CD4-positive, alpha-beta T cell (primary cell): ENCODE data around the gene RAPGEF5. TPM values are rescaled to one million over a fixed set of nuclear protein-coding genes. Genes with fewer than 3 reads are reported as not detected.

Experiments used
- ATAC-seq: fragments of 200-7000 bp; cut with Tn5 transposase; one replicate; pipeline ENCODE4 v1.10.0; 2022; ENCODE audit warnings: mild to moderate bottlenecking; ENCODE audit not compliant: poor library complexity
- CTCF ChIA-PET: fragments of 350-600 bp; sonication (Branson Sonifier 250); formaldehyde crosslinking; loops from one replicate; lab custom pipeline; 2021; ENCODE audit warnings: antibody characterized with exemption, inconsistent platforms; lab: Charles Lee
- POLR2A ChIA-PET: fragments of 350-600 bp; sonication (Branson Sonifier 250); formaldehyde crosslinking; loops from one replicate; lab custom pipeline; 2021; ENCODE audit warnings: antibody characterized with exemption, inconsistent platforms; lab: Charles Lee
- DNase-seq, 14 experiments: peaks; one replicate each; pipeline ENCODE4 v3.0.0-alpha.2; 2013 to 2020; ENCODE audit warnings: mixed read lengths in 2 of 14
- H3K27ac ChIP-seq, 2 donors: one replicate each; pipeline versions ENCODE4 v1.5.1 to v1.7.0; 2013; ENCODE audit warnings: low read length in 2 of 2, low read depth in 1 of 2, mild to moderate bottlenecking in 1 of 2
- H3K27me3 ChIP-seq, 2 experiments: 1 replicate in 1 of 2; 2 replicates in 1 of 2; pipeline versions ENCODE4 v1.6.1 to v1.7.0; 2013; ENCODE audit warnings: low read length in 2 of 2, control low read depth in 1 of 2, mild to moderate bottlenecking in 1 of 2, moderate library complexity in 1 of 2; ENCODE audit not compliant: insufficient read depth in 2 of 2, control insufficient read depth in 1 of 2
- H3K36me3 ChIP-seq: one replicate; pipeline ENCODE4 v1.6.1; 2013; ENCODE audit warnings: low read length, control low read depth; ENCODE audit not compliant: insufficient read depth
- H3K4me1 ChIP-seq: one replicate; pipeline ENCODE4 v1.6.1; 2013; ENCODE audit warnings: low read length, control low read depth; ENCODE audit not compliant: insufficient read depth
- H3K4me3 ChIP-seq: one replicate; pipeline ENCODE4 v1.5.1; 2013; ENCODE audit warnings: mild to moderate bottlenecking, low read length, moderate library complexity
- H3K9me3 ChIP-seq, 2 experiments: 1 replicate in 1 of 2; 2 replicates in 1 of 2; pipeline versions ENCODE4 v1.6.1 to v1.7.0; 2013; ENCODE audit warnings: low read length in 2 of 2, mild to moderate bottlenecking in 2 of 2, control low read depth in 1 of 2, moderate library complexity in 1 of 2; ENCODE audit not compliant: control insufficient read depth in 1 of 2, insufficient read depth in 1 of 2
- H3K27ac Mint-ChIP-seq: one replicate; pipeline ENCODE4 v1.8.0; 2020; ENCODE audit warnings: mixed read lengths
- H3K27me3 Mint-ChIP-seq: one replicate; pipeline ENCODE4 v1.8.0; 2021; ENCODE audit warnings: mixed read lengths
- H3K36me3 Mint-ChIP-seq: one replicate; pipeline ENCODE4 v1.8.0; 2021; ENCODE audit warnings: low read depth, mixed read lengths
- H3K4me1 Mint-ChIP-seq: one replicate; pipeline ENCODE4 v1.8.0; 2021; ENCODE audit warnings: low read depth, mixed read lengths
- H3K4me3 Mint-ChIP-seq: one replicate; pipeline ENCODE4 v1.8.0; 2020; ENCODE audit warnings: mild to moderate bottlenecking, mixed read lengths
- H3K9me3 Mint-ChIP-seq: one replicate; pipeline ENCODE4 v1.8.0; 2020; ENCODE audit warnings: mixed read lengths
- intact Hi-C, 2 experiments: fragments of 100-400 bp; cut with DNase I in 1 of 2; cut with micrococcal nuclease in 1 of 2; formaldehyde crosslinking; loops; one replicate each; pipeline versions ENCODE4 v1.15.1 to v1.9.0; 2023 to 2025; cut with DNase I, micrococcal nuclease
- total RNA-seq, 174 experiments: library from RNA in 2 of 174; stranded (reverse) in 2 of 174; gene quantifications; one replicate each; pipeline ENCODE4 v1.2.3 and lab custom pipeline; 2021 to 2026
- TF ChIP-seq, protein P1 (sequence below): fragments of 200-600 bp; IDR thresholded peaks from one replicate; pipeline ENCODE4 v1.8.0; 2022; ENCODE audit warnings: antibody characterized with exemption, mild to moderate bottlenecking

Gene RAPGEF5
- total RNA-seq, 2 experiments from 2014 or later, result 0.17 TPM; not detected in 1

DNA sequence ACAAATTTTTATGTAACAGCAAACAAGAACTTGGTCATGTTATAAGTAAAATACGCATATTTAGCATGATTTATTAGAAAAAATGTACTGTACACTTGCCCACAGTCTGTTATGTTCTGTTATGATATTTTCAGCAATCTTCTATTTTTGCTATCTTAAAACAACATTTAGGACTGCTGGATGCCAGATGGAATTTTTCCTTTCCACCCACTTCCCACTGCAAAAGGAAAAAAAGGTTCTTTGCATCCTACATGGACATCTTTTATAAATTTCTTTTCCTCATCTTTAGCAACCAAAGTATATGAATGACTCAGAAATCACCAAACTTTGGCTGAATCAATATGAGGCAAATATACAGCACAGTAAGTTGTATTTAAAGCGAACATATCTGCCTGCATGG lies 146.0 kb downstream of the RAPGEF5 start:
- H3K9me3 Mint-ChIP-seq, result no peaks in the 10 kb centered on the region
- Histone ChIP-seq H3K9me3 (no peaks in the 10 kb centered on the region), H3K4me1 (no peaks in the 10 kb centered on the region), H3K27ac (no peak overlapping the region), H3K36me3 (no peaks in the 10 kb centered on the region), H3K4me3 (no peak overlapping the region), H3K27me3 (peaks cover 0 to 5% of the 10 kb centered on the region in 2 experiments)
- no peak overlapping the region for H3K4me3 Mint-ChIP-seq
- H3K4me1 Mint-ChIP-seq, result no peaks in the 10 kb centered on the region
- intact Hi-C loops, result no loop called here
- TF ChIP-seq, protein P1, sequence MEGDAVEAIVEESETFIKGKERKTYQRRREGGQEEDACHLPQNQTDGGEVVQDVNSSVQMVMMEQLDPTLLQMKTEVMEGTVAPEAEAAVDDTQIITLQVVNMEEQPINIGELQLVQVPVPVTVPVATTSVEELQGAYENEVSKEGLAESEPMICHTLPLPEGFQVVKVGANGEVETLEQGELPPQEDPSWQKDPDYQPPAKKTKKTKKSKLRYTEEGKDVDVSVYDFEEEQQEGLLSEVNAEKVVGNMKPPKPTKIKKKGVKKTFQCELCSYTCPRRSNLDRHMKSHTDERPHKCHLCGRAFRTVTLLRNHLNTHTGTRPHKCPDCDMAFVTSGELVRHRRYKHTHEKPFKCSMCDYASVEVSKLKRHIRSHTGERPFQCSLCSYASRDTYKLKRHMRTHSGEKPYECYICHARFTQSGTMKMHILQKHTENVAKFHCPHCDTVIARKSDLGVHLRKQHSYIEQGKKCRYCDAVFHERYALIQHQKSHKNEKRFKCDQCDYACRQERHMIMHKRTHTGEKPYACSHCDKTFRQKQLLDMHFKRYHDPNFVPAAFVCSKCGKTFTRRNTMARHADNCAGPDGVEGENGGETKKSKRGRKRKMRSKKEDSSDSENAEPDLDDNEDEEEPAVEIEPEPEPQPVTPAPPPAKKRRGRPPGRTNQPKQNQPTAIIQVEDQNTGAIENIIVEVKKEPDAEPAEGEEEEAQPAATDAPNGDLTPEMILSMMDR, result no peak
- ChIA-PET CTCF (no interaction called here), POLR2A (no interaction called here)
- peaks cover 11% of the 10 kb centered on the region for H3K27me3 Mint-ChIP-seq
- no peak overlapping the region for H3K27ac Mint-ChIP-seq
- ATAC-seq (no peak), DNase-seq (no peak)
- H3K36me3 Mint-ChIP-seq, result no peaks in the 10 kb centered on the region

DNA sequence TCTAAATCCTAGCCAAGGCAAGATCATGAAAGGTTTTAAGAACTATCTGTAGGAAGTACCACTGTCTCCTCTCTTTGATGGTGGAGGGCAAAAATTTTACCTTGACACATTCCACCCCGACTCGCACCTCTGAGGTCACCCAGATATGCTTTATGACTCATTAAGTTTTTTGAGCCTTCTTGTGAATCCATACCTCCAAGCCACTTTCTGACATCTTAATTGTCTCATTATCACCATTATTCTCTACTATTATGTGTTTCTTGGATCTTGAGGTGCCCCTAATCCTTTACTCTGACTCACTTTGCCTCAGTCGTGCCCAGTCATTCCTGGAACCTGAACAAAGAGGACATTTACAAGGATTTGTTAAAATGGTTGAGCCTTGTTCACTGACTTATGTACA lies 146.6 kb downstream of the RAPGEF5 start:
- no peak overlapping the region for H3K4me3 Mint-ChIP-seq
- H3K27me3 Mint-ChIP-seq, result peaks cover 10% of the 10 kb centered on the region
- no peaks in the 10 kb centered on the region for H3K27me3 ChIP-seq
- no peak for DNase-seq
- TF ChIP-seq, protein P1, result no peak
- H3K9me3 Mint-ChIP-seq, result no peaks in the 10 kb centered on the region
- H3K4me3 ChIP-seq, result no peak overlapping the region
- H3K9me3 ChIP-seq, result no peaks in the 10 kb centered on the region
- no peak overlapping the region for H3K27ac ChIP-seq
- no peaks in the 10 kb centered on the region for H3K4me1 Mint-ChIP-seq
- no peak for ATAC-seq
- no peaks in the 10 kb centered on the region for H3K36me3 Mint-ChIP-seq
- CTCF ChIA-PET, result no interaction called here
- H3K4me1 ChIP-seq, result no peaks in the 10 kb centered on the region
- H3K36me3 ChIP-seq, result no peaks in the 10 kb centered on the region
- POLR2A ChIA-PET, result no interaction called here
- H3K27ac Mint-ChIP-seq, result no peak overlapping the region
- intact Hi-C loops, result no loop called here

DNA sequence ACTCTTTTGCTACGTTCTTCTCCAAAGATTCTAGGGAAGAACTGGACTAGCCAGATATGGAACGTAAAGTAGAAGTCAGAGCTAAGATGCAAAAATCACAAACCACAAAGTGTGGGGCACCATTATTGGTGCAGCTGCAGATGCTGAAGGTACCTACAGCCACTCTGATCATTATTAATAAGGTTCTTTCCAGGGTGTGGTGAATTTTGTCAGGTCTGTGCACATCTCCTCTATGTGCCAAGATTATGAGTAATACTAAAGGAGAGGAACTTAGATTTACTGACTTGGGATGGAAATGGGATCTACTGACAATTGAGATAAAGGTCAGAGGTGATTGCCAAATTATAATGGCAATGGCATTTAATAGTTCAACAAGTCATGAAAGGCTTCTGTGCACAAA lies 148.2 kb downstream of the RAPGEF5 start:
- H3K27ac Mint-ChIP-seq, result no peak overlapping the region
- H3K27me3 Mint-ChIP-seq, result peaks cover 5% of the 10 kb centered on the region
- DNase-seq (no peak), ATAC-seq (no peak)
- H3K4me1 Mint-ChIP-seq, result no peaks in the 10 kb centered on the region
- TF ChIP-seq, protein P1, result no peak
- no peaks in the 10 kb centered on the region for H3K27me3 ChIP-seq
- no peak overlapping the region for H3K4me3 ChIP-seq
- no peaks in the 10 kb centered on the region for H3K4me1 ChIP-seq
- H3K4me3 Mint-ChIP-seq, result no peak overlapping the region
- intact Hi-C loops, result no loop called here
- H3K36me3 Mint-ChIP-seq, result no peaks in the 10 kb centered on the region
- H3K27ac ChIP-seq, result no peak overlapping the region
- CTCF ChIA-PET, result no interaction called here
- no peaks in the 10 kb centered on the region for H3K9me3 Mint-ChIP-seq
- no peaks in the 10 kb centered on the region for H3K9me3 ChIP-seq
- no peaks in the 10 kb centered on the region for H3K36me3 ChIP-seq
- POLR2A ChIA-PET, result no interaction called here
